A673 (cell line): ENCODE results near the gene PHLDB2.

ENCODE experiments used
- EZH2 ChIP-seq: fragments of 200-600 bp; sonication (generic); IDR thresholded peaks from 2 replicates; pipeline ENCODE4 v1.6.1; 2017; ENCODE audit warnings: borderline replicate concordance, low read depth, mild to moderate bottlenecking, mixed read lengths, antibody characterized with exemption, low read length; ENCODE audit not compliant: poor library complexity, severe bottlenecking
- TF ChIP-seq, protein P1 (sequence below): fragments of 300-800, 200-600 bp; sonication (generic); conservative IDR thresholded peaks from 2 replicates; pipeline ENCODE4 v1.5.1; 2017; ENCODE audit warnings: low read depth, mild to moderate bottlenecking, antibody characterized with exemption, low read length, moderate library complexity, mixed read lengths

DNA sequence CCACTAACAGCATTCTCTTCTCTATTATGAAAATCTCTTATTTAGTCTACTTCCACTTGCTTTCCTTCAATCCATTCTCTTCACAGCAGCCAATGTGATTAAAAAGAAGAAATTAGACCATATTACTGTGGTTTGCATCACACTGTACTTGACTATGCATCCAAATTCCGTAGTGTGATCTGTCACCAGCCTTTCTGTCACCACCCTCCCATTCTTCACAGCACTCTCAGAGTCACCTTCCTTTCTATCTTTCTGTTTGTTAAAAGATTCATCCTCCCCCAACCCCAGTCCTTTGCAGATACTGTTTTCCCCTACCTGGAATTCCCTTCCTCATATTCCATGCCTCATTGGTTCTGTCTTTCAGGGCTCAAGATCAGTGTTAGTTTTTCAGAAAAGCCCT is 64.7 kb downstream of the PHLDB2 start:
- TF ChIP-seq, protein P1, sequence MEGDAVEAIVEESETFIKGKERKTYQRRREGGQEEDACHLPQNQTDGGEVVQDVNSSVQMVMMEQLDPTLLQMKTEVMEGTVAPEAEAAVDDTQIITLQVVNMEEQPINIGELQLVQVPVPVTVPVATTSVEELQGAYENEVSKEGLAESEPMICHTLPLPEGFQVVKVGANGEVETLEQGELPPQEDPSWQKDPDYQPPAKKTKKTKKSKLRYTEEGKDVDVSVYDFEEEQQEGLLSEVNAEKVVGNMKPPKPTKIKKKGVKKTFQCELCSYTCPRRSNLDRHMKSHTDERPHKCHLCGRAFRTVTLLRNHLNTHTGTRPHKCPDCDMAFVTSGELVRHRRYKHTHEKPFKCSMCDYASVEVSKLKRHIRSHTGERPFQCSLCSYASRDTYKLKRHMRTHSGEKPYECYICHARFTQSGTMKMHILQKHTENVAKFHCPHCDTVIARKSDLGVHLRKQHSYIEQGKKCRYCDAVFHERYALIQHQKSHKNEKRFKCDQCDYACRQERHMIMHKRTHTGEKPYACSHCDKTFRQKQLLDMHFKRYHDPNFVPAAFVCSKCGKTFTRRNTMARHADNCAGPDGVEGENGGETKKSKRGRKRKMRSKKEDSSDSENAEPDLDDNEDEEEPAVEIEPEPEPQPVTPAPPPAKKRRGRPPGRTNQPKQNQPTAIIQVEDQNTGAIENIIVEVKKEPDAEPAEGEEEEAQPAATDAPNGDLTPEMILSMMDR, result no peak
- no peak for TF ChIP-seq EZH2
